Muscle of back (tissue), 10 donors: ENCODE data around the gene LYZL6. TPM values are rescaled to one million over a fixed set of nuclear protein-coding genes. Genes with fewer than 3 reads are reported as not detected.

Experiments used
- polyA plus RNA-seq, 10 donors: library from polyadenylated mRNA; unstranded; fragments of 120-200 nt; gene quantifications; one replicate each; pipeline ENCODE4 v1.2.1, GENCODE V29; 2013; ENCODE audit not compliant: insufficient read length in 10 of 10

LYZL6 gene
- polyA plus RNA-seq, 10 donors: not detected

Other genes with a start within 250 kb of the LYZL6 start
- gene RASL10B, start 212.1 kb downstream of the LYZL6 start, polyA plus RNA-seq: 1 to 10 TPM; 1.1 to 4.1 (median 2.1) TPM
- gene GAS2L2, start 190.5 kb downstream of the LYZL6 start, polyA plus RNA-seq: not detected
- gene C17orf50, start 182.8 kb downstream of the LYZL6 start, polyA plus RNA-seq: not detected
- 1 to 10 TPM; 1.6 to 5.0 (median 3.2) TPM for gene MMP28, start 148.1 kb downstream of the LYZL6 start, polyA plus RNA-seq
- gene TAF15, start 134.2 kb downstream of the LYZL6 start, polyA plus RNA-seq: 100 to 1,000 TPM in 9 of 10 donors, 10 to 100 TPM in 1; 94.1 to 155 (median 124) TPM
- gene HEATR9, start 74.8 kb downstream of the LYZL6 start, polyA plus RNA-seq: not detected
- gene CCL5, start 63.4 kb downstream of the LYZL6 start, polyA plus RNA-seq: 1 to 10 TPM in 6 of 10 donors, under 1 TPM in 4; 0.41 to 7.3 (median 1.2) TPM
- gene RDM1, start 12.9 kb downstream of the LYZL6 start, polyA plus RNA-seq: 1 to 10 TPM in 2 of 10 donors, under 1 TPM in 8; 0.20 to 1.5 (median 0.60) TPM
- gene CCL16, start 37.8 kb upstream of the LYZL6 start, polyA plus RNA-seq: under 1 TPM in 9 of 10 donors, not detected in 1; 0.11 to 0.56 (median 0.17) TPM
- gene CCL14, start 43.0 kb upstream of the LYZL6 start, polyA plus RNA-seq: 10 to 100 TPM; 17.4 to 41.0 (median 32.6) TPM
- gene CCL15, start 57.8 kb upstream of the LYZL6 start, polyA plus RNA-seq: under 1 TPM in 1 of 10 donors, not detected in 9; 0.19 TPM
- under 1 TPM in 1 of 10 donors, not detected in 9; 0.32 TPM for gene CCL23, start 74.3 kb upstream of the LYZL6 start, polyA plus RNA-seq
- under 1 TPM in 2 of 10 donors, not detected in 8; 0.18 to 0.23 TPM for gene CCL18, start 120.6 kb upstream of the LYZL6 start, polyA plus RNA-seq
- gene CCL3, start 146.4 kb upstream of the LYZL6 start, polyA plus RNA-seq: 10 to 100 TPM in 3 of 10 donors, 1 to 10 TPM in 6, under 1 TPM in 1; 0.79 to 16.5 (median 6.4) TPM
- 10 to 100 TPM in 1 of 10 donors, 1 to 10 TPM in 8, under 1 TPM in 1; 0.48 to 16.8 (median 3.3) TPM for gene CCL4, start 160.1 kb upstream of the LYZL6 start, polyA plus RNA-seq
- gene TBC1D3B, start 232.9 kb upstream of the LYZL6 start, polyA plus RNA-seq: 10 to 100 TPM in 3 of 10 donors, 1 to 10 TPM in 7; 2.9 to 16.2 (median 7.5) TPM